Stimulated activated naive B cell treated with anti-CD40 and anti-IgM and Interleukin-4, amounts not matched to agents 10 μg/mL and 1 μg/mL and 100 μg/mL, for 72 hours (primary cell): Measurements from ENCODE around the gene ZDHHC17.
A peak's percentile ranks its signal among the peaks of the same experiment; 100 is the strongest.

Experiments used
- ATAC-seq, 2 donors: fragments of 150-1000 bp; cut with Tn5 transposase; replicated peaks; 2 replicates each; pipeline ENCODE4 v1.10.0; 2021; ENCODE audit warnings: moderate library complexity in 1 of 2
- DNase-seq: peaks from one replicate; pipeline ENCODE4 v3.0.0; 2021
- H3K27ac Mint-ChIP-seq: one replicate; pipeline ENCODE4 v1.8.0; 2022; ENCODE audit warnings: mild to moderate bottlenecking, mixed read lengths
- H3K27me3 Mint-ChIP-seq, 2 donors: one replicate each; pipeline ENCODE4 v1.8.0; 2022; ENCODE audit warnings: mixed read lengths in 2 of 2
- H3K36me3 Mint-ChIP-seq, 2 donors: one replicate each; pipeline ENCODE4 v1.8.0; 2022; ENCODE audit warnings: mixed read lengths in 2 of 2, mild to moderate bottlenecking in 1 of 2
- H3K4me1 Mint-ChIP-seq, 2 donors: one replicate each; pipeline ENCODE4 v1.8.0; 2022; ENCODE audit warnings: mixed read lengths in 2 of 2, mild to moderate bottlenecking in 1 of 2
- H3K4me3 Mint-ChIP-seq, 2 donors: one replicate each; pipeline ENCODE4 v1.8.0; 2022; ENCODE audit warnings: mild to moderate bottlenecking in 2 of 2, mixed read lengths in 2 of 2, moderate library complexity in 1 of 2
- H3K9me3 Mint-ChIP-seq, 2 donors: one replicate each; pipeline ENCODE4 v1.8.0; 2022; ENCODE audit warnings: mixed read lengths in 2 of 2, mild to moderate bottlenecking in 1 of 2

ZDHHC17 gene

DNA sequence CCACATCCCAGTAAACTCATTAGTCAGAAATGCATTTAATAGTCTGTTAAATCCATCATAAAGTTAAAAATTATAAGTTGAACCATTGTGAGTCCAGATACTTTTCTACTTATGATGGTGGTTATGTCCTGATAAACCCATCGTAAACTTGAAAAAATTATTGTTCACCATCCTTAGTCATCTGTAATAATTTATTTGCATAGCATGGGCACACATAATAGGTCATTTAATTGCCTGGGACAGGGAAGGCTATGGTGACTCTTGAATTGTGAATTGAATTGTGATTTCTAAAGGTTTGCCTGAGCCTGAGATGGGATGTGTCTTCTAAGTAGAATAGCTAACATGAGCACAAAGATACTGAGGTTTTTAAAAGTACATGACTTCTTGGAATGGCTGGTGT is 21.5 kb downstream of the ZDHHC17 start:
- DNase-seq (no peak), ATAC-seq (no peak)
- peaks cover 27 to 36% of the 10 kb centered on the region in 2 donors for H3K36me3 Mint-ChIP-seq
- no peaks in the 10 kb centered on the region for H3K27me3 Mint-ChIP-seq
- no peak overlapping the region for H3K27ac Mint-ChIP-seq
- H3K9me3 Mint-ChIP-seq = peaks cover 10 to 14% of the 10 kb centered on the region in 2 donors
- H3K4me3 Mint-ChIP-seq = no peak overlapping the region
- peaks cover 20 to 73% of the 10 kb centered on the region in 2 donors for H3K4me1 Mint-ChIP-seq

DNA sequence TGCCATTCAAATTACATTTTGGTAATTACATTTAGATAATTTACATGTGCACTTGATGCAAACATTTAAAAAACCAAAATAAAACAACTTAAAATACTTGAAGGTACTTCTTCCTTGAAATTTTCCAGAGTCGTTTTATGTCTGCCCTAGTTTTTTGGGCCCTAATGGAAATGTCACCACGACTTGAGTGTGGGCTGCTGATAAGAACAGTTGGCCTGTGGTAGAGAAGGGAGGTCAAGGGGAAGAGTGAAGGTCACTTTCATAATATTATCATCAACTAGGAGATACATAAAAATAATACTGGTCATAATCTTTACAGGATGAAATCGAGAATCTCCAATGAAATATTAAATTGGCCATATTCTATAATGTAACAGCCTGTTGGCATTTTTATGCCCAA is 23.1 kb downstream of the ZDHHC17 start:
- Mint-ChIP-seq H3K36me3 (peaks cover 27 to 31% of the 10 kb centered on the region in 2 donors), H3K27ac (no peak overlapping the region), H3K4me1 (peaks cover 20 to 71% of the 10 kb centered on the region in 2 donors), H3K9me3 (peaks cover 10 to 12% of the 10 kb centered on the region in 2 donors), H3K4me3 (no peak overlapping the region), H3K27me3 (no peaks in the 10 kb centered on the region)
- ATAC-seq = peak; percentile 44 to 49
- no peak for DNase-seq

DNA sequence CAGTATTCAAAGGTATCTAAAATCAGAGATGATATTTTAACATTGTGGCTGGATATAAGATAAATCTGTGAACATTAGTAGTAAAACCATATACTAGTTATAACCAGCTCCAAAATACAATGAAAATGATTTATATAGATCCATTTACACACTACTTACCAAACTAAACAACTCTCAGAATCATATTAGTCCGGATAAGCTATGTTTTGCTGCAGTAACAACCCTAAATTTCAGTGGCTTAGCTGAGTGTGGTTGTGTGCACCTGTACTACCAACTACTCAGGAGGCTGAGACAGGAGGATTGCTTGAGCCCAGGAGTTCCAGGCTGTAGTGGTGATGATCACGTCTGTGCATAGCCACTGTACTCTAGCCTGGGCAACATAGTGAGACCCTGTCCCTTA is 23.8 kb downstream of the ZDHHC17 start:
- peaks cover 16 to 68% of the 10 kb centered on the region in 2 donors for H3K4me1 Mint-ChIP-seq
- peaks cover 6 to 8% of the 10 kb centered on the region in 2 donors for H3K9me3 Mint-ChIP-seq
- H3K27me3 Mint-ChIP-seq = no peaks in the 10 kb centered on the region
- ATAC-seq (peak in 1 of 2 donors; percentile 8), DNase-seq (no peak)
- peaks cover 20 to 23% of the 10 kb centered on the region in 2 donors for H3K36me3 Mint-ChIP-seq
- no peak overlapping the region for H3K27ac Mint-ChIP-seq
- H3K4me3 Mint-ChIP-seq = no peak overlapping the region

DNA sequence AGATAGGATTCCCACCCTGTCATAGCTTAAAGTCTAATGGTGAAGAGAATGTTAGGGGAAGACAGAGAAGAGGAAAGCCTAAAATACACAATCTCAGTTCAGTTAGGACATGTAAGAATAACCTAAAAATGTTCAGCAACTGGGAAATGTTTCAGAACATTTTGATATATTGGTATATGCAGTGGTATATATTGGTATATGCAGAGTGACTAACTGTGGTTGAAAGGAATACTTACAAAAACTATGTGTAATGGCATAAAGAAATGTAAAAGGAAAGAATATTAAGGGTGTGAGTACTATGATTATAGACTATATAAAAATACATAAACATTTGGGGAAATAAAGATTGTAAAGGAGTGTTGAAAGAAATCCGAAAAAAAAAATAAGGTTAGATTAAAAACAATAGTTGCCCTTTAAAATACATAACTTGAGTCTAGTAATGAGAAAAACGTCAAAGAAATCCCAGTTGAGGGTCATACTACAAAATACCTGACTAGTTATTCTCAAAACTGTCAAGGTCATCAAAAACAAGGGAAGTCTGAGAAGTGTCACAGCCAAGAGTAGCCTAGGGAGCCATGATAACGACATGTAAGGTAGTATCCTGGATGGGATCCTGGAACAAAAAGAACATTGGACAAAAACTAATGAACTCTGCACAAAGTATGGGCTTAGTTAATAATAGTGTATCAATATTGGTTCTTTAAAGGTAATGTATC is 25.6 kb downstream of the ZDHHC17 start:
- ATAC-seq = no peak
- H3K4me3 Mint-ChIP-seq = no peak overlapping the region
- H3K9me3 Mint-ChIP-seq = peaks cover 3 to 4% of the 10 kb centered on the region in 2 donors
- no peaks in the 10 kb centered on the region for H3K27me3 Mint-ChIP-seq
- no peak overlapping the region for H3K27ac Mint-ChIP-seq
- peaks cover 5% of the 10 kb centered on the region in 2 donors for H3K36me3 Mint-ChIP-seq
- H3K4me1 Mint-ChIP-seq = peaks cover 11 to 55% of the 10 kb centered on the region in 2 donors
- DNase-seq = no peak

DNA sequence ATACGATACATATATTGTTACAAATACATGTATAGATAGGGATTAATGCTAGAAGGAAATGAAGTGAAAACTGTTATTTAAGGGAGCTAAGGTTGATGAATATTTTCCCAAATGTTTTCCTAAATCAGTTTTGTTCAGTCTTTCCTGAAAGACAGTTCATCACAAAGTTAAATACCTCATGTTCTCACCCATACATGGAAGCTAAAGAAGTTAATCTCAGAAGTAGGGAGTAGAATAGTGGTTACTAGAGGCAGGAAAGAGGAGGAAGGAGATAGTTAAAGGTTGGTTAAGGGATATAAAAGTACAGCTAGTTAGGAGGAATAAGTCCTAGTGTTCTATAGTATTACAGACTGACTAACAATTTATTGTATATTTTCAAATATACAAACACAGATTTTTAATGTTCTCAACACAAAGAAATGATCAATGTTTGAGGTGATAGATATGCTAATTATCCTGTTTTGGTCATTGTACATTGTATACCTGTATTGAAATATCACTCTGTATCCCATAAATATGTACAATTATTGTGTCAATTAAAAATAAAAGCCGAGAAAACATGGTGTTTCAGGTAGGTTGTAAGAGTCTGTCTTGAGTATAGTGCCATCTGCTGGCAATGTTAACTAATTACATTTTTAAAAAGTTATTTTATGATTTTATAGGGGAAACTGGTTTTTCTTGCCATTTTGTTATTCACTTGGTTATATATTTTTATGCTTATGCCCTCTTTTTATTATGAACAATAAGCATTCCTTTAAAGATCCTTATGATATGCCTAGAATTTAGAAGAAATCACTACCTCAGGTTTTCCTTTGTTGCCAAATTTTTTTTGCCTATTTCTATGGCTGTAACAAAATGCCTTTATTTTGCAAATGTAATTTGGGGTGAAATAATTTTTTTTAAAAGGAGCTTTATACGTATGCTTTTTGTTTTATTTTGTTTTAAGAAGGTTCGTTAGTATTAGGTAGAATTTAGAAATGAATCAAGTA is 26.9 kb downstream of the ZDHHC17 start:
- peaks cover 0 to 1% of the 10 kb centered on the region in 2 donors for H3K9me3 Mint-ChIP-seq
- no peak overlapping the region for H3K4me3 Mint-ChIP-seq
- H3K27ac Mint-ChIP-seq = no peak overlapping the region
- ATAC-seq = no peak
- H3K36me3 Mint-ChIP-seq = peaks cover 0 to under 1% of the 10 kb centered on the region in 2 donors
- peaks cover 12 to 57% of the 10 kb centered on the region in 2 donors for H3K4me1 Mint-ChIP-seq
- H3K27me3 Mint-ChIP-seq = no peaks in the 10 kb centered on the region
- DNase-seq = no peak

DNA sequence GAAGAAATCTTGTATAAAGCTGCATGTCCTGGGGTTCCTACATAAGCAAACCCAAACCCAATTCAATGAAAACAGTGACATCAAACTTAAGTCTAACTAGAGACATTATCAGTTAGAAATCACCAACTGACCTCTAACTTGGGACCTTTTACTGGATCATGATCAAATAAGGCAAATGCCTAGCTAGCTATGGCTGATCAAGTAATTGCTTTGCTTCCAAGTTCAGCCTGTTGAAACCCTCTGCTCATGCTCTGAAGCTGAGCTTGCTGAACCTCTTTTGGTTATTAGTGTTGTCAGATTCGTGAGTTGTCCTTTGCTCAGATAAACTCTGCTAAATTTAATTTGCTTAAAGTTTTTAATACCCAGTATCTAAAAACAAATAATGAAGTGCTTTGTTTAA is 28.9 kb downstream of the ZDHHC17 start:
- Mint-ChIP-seq H3K27ac (no peak overlapping the region), H3K9me3 (no peaks in the 10 kb centered on the region), H3K4me1 (peaks cover 14 to 42% of the 10 kb centered on the region in 2 donors), H3K27me3 (no peaks in the 10 kb centered on the region), H3K36me3 (no peaks in the 10 kb centered on the region), H3K4me3 (no peak overlapping the region)
- no peak for ATAC-seq
- DNase-seq = no peak

DNA sequence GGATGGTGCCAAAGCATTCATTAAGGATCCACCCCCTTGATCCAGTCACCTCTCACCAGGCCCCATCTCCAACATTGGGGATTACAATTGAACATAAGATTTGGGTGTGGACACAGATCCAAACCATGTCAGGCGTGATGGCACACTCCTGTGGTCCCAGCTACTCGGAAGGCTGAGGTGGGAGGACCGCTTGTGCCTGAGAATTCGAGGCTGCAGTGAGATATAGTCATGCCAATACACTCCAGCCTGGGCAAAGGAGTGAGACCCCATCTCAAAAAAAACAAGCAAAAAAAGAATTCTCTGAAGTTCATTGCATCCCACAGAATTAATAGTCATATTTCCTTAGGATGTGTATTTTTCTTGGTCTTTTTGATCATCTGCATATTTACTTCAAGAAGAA is 34.9 kb downstream of the ZDHHC17 start:
- Mint-ChIP-seq H3K4me1 (peaks cover 8% of the 10 kb centered on the region in 2 donors), H3K9me3 (peaks cover 8 to 10% of the 10 kb centered on the region in 2 donors)
- ATAC-seq = no peak

DNA sequence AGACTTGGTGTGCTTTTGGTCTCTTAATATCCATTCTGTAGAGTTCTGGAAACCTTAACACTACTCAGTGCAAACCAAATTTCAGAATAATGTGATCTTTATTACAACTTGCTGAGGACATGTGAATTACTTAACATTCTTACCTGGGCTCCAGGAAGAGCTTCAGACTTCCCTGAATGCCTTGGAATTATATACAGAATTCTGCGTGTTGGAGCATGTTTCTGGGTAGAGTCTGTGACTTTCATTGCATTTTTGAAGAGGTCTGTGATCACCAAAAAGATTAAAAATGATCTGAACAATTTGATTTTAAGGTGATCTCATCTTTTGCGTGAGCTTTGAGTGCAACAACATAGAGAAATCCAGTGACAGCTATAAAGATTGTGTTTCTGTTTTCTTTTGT is 35.4 kb downstream of the ZDHHC17 start:
- Mint-ChIP-seq H3K4me3 (no peak overlapping the region), H3K36me3 (peaks cover 35 to 54% of the 10 kb centered on the region in 2 donors), H3K9me3 (peaks cover 8 to 10% of the 10 kb centered on the region in 2 donors), H3K27me3 (no peaks in the 10 kb centered on the region), H3K4me1 (peaks cover 8% of the 10 kb centered on the region in 2 donors), H3K27ac (no peak overlapping the region)
- DNase-seq (no peak), ATAC-seq (no peak)

More for the DNA sequence above, 34.9 kb downstream of the ZDHHC17 start:
- no peaks in the 10 kb centered on the region for H3K27me3 Mint-ChIP-seq
- no peak overlapping the region for H3K27ac Mint-ChIP-seq
- no peak overlapping the region for H3K4me3 Mint-ChIP-seq
- DNase-seq = no peak
- peaks cover 35 to 49% of the 10 kb centered on the region in 2 donors for H3K36me3 Mint-ChIP-seq

DNA sequence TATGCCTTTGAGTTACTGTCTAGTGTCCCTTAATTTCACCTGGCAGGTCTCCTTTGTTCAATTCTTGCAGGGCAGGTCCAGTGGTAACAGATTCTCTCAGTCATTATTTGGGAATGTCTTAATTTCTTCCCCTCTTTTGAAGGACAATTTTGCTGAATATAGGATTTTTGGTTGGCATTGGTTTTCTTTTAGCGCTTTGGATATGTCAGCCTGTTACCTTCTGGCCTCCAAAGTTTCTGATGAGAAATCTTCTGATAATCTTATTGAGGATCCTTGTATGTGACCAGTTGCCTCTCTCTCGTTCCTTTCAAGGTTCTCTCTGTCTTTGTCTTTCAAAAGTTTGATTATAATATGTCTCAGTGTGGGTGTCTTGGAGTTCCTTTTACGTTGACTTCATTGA is 38.1 kb downstream of the ZDHHC17 start:
- Mint-ChIP-seq H3K4me3 (no peak overlapping the region), H3K9me3 (peaks cover 8 to 10% of the 10 kb centered on the region in 2 donors)
- no peak for ATAC-seq

DNA sequence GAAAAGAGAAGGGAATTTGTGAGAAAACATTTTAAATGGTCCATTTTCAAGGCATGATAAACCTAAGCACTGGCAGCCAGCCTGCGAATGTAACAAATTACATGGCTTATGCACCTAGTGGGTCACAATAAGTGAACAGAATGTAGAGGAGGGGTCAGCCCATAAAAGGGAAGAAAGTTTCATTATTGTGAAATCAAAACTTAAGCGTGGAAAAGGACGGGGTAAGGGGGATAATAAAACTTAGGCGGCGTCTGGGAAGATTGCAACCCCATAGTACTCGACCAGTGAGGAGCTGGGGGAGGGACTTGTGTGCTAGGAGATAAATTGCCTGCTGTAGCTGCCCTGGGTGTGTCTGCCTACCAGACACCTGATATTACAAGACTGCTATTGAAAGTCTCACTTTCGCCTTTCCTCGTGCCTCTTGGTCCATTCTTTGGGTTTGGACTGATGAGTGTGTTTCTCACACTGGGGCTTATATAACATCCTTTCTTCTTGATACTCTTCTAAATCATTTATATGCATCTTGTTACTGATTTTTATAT is 40.6 kb downstream of the ZDHHC17 start:
- H3K9me3 Mint-ChIP-seq = peaks cover 8 to 10% of the 10 kb centered on the region in 2 donors
- ATAC-seq (no peak), DNase-seq (no peak)
- H3K4me3 Mint-ChIP-seq = no peak overlapping the region
- no peaks in the 10 kb centered on the region for H3K27me3 Mint-ChIP-seq
- no peak overlapping the region for H3K27ac Mint-ChIP-seq
- no peaks in the 10 kb centered on the region for H3K4me1 Mint-ChIP-seq
- peaks cover 24 to 44% of the 10 kb centered on the region in 2 donors for H3K36me3 Mint-ChIP-seq

More for the DNA sequence above, 38.1 kb downstream of the ZDHHC17 start:
- Mint-ChIP-seq H3K36me3 (peaks cover 35 to 56% of the 10 kb centered on the region in 2 donors), H3K27ac (no peak overlapping the region), H3K27me3 (no peaks in the 10 kb centered on the region), H3K4me1 (no peaks in the 10 kb centered on the region)
- DNase-seq = no peak

DNA sequence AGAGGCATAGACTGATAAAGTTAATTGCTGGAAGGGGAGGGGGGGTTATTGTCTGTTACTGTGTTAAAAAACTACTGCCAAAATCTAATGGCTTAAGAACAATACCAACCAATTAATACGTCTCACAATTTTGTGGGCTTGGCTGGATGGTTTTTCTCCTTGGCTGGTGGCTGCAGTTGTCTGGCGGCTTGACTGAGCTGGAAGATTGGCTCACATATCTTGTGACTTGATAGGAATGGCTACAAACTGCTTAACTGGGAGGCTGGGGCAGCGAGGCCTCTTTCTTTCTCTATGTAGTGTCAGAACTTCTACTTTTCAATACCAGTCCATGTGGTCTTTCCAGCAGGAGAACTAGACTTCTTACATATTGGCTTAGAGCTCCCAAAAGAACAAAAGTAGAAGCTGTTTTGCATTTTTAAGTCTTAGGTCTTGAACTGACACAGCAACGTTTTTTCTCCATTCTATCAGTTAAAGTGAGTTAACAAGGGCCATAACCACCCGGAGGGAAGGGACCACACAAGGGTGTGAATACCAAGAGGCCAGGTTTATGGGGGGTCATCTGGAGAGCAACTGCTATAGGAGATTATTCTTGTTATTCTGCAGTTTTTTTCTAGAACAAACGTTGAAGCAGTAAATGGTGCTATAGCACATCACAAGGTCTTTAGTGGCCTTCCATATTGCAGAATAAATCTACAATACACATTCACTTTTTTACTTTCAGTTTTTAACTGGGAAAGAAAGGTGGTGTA is 46.9 kb downstream of the ZDHHC17 start:
- no peak for DNase-seq
- ATAC-seq = no peak
- Mint-ChIP-seq H3K4me3 (no peak overlapping the region), H3K27me3 (no peaks in the 10 kb centered on the region), H3K27ac (no peak overlapping the region), H3K9me3 (no peaks in the 10 kb centered on the region), H3K4me1 (no peaks in the 10 kb centered on the region), H3K36me3 (peaks cover 9 to 13% of the 10 kb centered on the region in 2 donors)

DNA sequence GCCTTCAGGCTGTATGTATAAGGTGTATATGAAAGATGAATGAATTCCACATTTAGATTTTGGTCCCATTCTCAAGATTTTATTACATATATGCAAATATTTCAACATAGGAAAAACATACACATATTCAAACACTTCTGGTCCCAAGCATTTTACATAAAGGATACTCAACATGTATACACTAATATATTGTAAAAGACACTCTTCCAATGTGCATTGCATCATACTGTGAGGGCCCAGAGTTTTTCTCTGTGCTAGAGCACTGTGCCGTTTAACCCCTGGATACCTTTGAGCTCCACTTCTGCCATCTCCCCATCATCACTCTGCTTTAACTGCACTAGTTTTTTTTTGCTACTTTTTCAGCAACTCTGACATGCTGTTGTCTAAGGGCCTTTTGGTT is 48.1 kb downstream of the ZDHHC17 start:
- H3K36me3 Mint-ChIP-seq = peaks cover 9 to 13% of the 10 kb centered on the region in 2 donors
- no peaks in the 10 kb centered on the region for H3K27me3 Mint-ChIP-seq
- H3K4me1 Mint-ChIP-seq = no peaks in the 10 kb centered on the region

DNA sequence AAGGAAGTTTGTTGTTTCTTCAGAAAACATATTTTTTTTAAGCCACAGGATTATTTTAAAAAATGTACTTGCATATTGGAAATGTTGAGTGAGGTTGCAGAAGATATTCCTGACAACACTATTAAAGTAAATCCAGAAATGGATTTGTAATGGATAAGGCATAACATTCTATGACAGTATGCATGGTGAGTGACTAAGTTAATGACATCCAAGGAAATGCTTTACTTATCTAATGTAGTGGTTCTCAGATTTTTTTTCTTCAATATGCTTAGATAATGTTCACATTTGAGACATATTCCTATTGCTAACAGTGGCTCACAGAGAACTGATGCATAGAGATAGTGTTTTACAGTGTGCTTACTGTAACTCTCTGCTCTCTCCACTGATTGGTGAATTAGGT is 49.4 kb downstream of the ZDHHC17 start:
- Mint-ChIP-seq H3K4me1 (no peaks in the 10 kb centered on the region), H3K4me3 (no peak overlapping the region)

More for the DNA sequence above, 48.1 kb downstream of the ZDHHC17 start:
- DNase-seq (no peak), ATAC-seq (no peak)
- Mint-ChIP-seq H3K4me3 (no peak overlapping the region), H3K9me3 (no peaks in the 10 kb centered on the region), H3K27ac (no peak overlapping the region)

DNA sequence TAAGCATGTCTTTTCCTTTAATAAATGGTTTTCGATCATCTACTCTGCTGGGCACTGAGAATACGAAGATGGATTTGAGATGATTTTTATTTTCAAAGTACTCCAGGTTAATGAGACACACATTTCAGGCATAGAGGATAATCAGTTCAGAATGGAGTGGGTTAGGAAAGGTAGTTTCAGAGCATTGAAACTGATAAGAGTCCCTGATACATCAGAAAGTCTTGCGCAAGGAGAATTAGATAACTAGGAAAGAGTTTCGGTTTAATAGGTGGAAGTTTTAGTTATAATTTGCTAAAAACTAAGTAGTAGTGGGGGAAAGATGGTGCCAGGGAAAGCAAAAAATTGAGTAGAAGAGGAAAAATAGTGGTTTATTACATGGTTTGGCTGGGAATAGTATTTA is 50.1 kb downstream of the ZDHHC17 start:
- Mint-ChIP-seq H3K4me1 (no peaks in the 10 kb centered on the region), H3K9me3 (no peaks in the 10 kb centered on the region), H3K27ac (no peak overlapping the region), H3K36me3 (peaks cover 9 to 22% of the 10 kb centered on the region in 2 donors), H3K4me3 (no peak overlapping the region), H3K27me3 (no peaks in the 10 kb centered on the region)
- DNase-seq = no peak
- no peak for ATAC-seq

More for the DNA sequence above, 49.4 kb downstream of the ZDHHC17 start:
- H3K9me3 Mint-ChIP-seq = no peaks in the 10 kb centered on the region
- H3K27ac Mint-ChIP-seq = no peak overlapping the region
- ATAC-seq (no peak), DNase-seq (no peak)
- H3K27me3 Mint-ChIP-seq = no peaks in the 10 kb centered on the region
- peaks cover 9 to 14% of the 10 kb centered on the region in 2 donors for H3K36me3 Mint-ChIP-seq
